HEK293 (cell line): Measurements from ENCODE around the gene LRRC8D.

ENCODE experiments used
- TCF7L2 ChIP-seq: IDR thresholded peaks from 2 replicates; pipeline ENCODE4 v1.6.1; 2011; ENCODE audit warnings: low read depth, mild to moderate bottlenecking, inconsistent platforms, low read length, moderate library complexity, borderline replicate concordance
- ZFP37 ChIP-seq: fragments of 450-650 bp; formaldehyde crosslinking; IDR thresholded peaks from 2 replicates; pipeline ENCODE4 v1.5.1; 2016; ENCODE audit warnings: missing biosample characterization, missing genetic modification characterization
- ZNF138 ChIP-seq: fragments of 450-650 bp; formaldehyde crosslinking; IDR thresholded peaks from 2 replicates; pipeline ENCODE4 v1.5.1; 2016; ENCODE audit warnings: missing biosample characterization, missing genetic modification characterization, borderline replicate concordance
- ZNF335 ChIP-seq: fragments of 450-650 bp; formaldehyde crosslinking; conservative IDR thresholded peaks from 2 replicates; pipeline ENCODE4 v1.5.1; 2016; ENCODE audit warnings: missing biosample characterization, missing genetic modification characterization
- ZNF664 ChIP-seq: fragments of 450-650 bp; formaldehyde crosslinking; IDR thresholded peaks from 2 replicates; pipeline ENCODE4 v1.5.1; 2016; ENCODE audit warnings: missing biosample characterization, missing genetic modification characterization
- ZNF707 ChIP-seq: fragments of 450-650 bp; formaldehyde crosslinking; IDR thresholded peaks from 2 replicates; pipeline ENCODE4 v1.5.1; 2016; ENCODE audit warnings: missing biosample characterization, missing genetic modification characterization
- ZSCAN16 ChIP-seq: fragments of 450-650 bp; formaldehyde crosslinking; IDR thresholded peaks from 2 replicates; pipeline ENCODE4 v1.5.1; 2016; ENCODE audit warnings: missing biosample characterization, missing genetic modification characterization
- TF ChIP-seq, protein P1 (sequence below): fragments of 450-650 bp; formaldehyde crosslinking; IDR thresholded peaks from 2 replicates; pipeline ENCODE4 v1.5.1; 2016; ENCODE audit warnings: missing biosample characterization, missing genetic modification characterization
- TF ChIP-seq, protein P2 (sequence below): fragments of 450-650 bp; formaldehyde crosslinking; IDR thresholded peaks from 2 replicates; pipeline ENCODE4 v1.5.1; 2016; ENCODE audit warnings: missing biosample characterization, missing genetic modification characterization
- TF ChIP-seq, protein P3 (sequence below): fragments of 450-650 bp; formaldehyde crosslinking; IDR thresholded peaks from 2 replicates; pipeline ENCODE4 v1.5.1; 2016; ENCODE audit warnings: missing biosample characterization, missing genetic modification characterization, low read depth
- TF ChIP-seq, protein P4 (sequence below): fragments of 450-650 bp; formaldehyde crosslinking; IDR thresholded peaks from 2 replicates; pipeline ENCODE4 v1.5.1; 2016; ENCODE audit warnings: missing biosample characterization, missing genetic modification characterization, borderline replicate concordance

DNA sequence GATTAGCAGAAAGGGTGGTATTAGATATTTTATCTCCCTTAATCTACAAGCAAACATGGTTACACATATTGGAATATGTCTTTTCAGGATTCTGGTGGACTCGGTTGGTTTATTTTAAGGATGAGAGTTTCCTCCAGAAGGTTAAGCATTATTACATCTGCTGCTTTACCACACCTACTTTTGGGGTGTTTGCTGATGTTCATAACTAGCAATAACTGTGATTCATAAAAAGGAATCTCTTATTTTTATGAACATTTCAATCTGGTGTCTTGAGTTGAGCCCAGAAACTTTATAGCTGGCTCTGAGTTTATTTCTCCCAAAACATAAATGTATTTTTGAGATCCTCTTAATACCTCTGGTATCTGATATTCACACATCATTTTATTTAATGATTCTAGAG, 82.7 kb downstream of the LRRC8D start:
- no peak for TF ChIP-seq ZNF335
- TF ChIP-seq ZNF138 = no peak
- TF ChIP-seq ZFP37 (tag by site-specific recombination) = no peak
- TF ChIP-seq, protein P1, sequence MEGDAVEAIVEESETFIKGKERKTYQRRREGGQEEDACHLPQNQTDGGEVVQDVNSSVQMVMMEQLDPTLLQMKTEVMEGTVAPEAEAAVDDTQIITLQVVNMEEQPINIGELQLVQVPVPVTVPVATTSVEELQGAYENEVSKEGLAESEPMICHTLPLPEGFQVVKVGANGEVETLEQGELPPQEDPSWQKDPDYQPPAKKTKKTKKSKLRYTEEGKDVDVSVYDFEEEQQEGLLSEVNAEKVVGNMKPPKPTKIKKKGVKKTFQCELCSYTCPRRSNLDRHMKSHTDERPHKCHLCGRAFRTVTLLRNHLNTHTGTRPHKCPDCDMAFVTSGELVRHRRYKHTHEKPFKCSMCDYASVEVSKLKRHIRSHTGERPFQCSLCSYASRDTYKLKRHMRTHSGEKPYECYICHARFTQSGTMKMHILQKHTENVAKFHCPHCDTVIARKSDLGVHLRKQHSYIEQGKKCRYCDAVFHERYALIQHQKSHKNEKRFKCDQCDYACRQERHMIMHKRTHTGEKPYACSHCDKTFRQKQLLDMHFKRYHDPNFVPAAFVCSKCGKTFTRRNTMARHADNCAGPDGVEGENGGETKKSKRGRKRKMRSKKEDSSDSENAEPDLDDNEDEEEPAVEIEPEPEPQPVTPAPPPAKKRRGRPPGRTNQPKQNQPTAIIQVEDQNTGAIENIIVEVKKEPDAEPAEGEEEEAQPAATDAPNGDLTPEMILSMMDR = no peak
- no peak for TF ChIP-seq ZSCAN16 (tag by site-specific recombination)
- TF ChIP-seq, protein P2, sequence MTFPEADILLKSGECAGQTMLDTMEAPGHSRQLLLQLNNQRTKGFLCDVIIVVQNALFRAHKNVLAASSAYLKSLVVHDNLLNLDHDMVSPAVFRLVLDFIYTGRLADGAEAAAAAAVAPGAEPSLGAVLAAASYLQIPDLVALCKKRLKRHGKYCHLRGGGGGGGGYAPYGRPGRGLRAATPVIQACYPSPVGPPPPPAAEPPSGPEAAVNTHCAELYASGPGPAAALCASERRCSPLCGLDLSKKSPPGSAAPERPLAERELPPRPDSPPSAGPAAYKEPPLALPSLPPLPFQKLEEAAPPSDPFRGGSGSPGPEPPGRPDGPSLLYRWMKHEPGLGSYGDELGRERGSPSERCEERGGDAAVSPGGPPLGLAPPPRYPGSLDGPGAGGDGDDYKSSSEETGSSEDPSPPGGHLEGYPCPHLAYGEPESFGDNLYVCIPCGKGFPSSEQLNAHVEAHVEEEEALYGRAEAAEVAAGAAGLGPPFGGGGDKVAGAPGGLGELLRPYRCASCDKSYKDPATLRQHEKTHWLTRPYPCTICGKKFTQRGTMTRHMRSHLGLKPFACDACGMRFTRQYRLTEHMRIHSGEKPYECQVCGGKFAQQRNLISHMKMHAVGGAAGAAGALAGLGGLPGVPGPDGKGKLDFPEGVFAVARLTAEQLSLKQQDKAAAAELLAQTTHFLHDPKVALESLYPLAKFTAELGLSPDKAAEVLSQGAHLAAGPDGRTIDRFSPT (tag by site-specific recombination) = no peak
- no peak for TF ChIP-seq TCF7L2
- TF ChIP-seq, protein P3, sequence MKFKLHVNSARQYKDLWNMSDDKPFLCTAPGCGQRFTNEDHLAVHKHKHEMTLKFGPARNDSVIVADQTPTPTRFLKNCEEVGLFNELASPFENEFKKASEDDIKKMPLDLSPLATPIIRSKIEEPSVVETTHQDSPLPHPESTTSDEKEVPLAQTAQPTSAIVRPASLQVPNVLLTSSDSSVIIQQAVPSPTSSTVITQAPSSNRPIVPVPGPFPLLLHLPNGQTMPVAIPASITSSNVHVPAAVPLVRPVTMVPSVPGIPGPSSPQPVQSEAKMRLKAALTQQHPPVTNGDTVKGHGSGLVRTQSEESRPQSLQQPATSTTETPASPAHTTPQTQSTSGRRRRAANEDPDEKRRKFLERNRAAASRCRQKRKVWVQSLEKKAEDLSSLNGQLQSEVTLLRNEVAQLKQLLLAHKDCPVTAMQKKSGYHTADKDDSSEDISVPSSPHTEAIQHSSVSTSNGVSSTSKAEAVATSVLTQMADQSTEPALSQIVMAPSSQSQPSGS (tag by site-specific recombination) = no peak
- no peak for TF ChIP-seq ZNF707 (tag by site-specific recombination)
- TF ChIP-seq, protein P4, sequence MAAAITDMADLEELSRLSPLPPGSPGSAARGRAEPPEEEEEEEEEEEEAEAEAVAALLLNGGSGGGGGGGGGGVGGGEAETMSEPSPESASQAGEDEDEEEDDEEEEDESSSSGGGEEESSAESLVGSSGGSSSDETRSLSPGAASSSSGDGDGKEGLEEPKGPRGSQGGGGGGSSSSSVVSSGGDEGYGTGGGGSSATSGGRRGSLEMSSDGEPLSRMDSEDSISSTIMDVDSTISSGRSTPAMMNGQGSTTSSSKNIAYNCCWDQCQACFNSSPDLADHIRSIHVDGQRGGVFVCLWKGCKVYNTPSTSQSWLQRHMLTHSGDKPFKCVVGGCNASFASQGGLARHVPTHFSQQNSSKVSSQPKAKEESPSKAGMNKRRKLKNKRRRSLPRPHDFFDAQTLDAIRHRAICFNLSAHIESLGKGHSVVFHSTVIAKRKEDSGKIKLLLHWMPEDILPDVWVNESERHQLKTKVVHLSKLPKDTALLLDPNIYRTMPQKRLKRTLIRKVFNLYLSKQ (tag by site-specific recombination) = no peak
- TF ChIP-seq ZNF664 = no peak
